GM12892 (cell line): ENCODE measurements around the gene YARS1.
A peak's percentile ranks its signal among the peaks of the same experiment; 100 is the strongest.

Source experiments
- DNase-seq: peaks from one replicate; pipeline ENCODE4 v3.0.0; 2011; ENCODE audit not compliant: insufficient read length
- FAIRE-seq: peaks from 2 replicates; lab custom pipeline; 2011; peaks lifted over from hg19 to GRCh38; lab: Jason Lieb, UNC
- POLR2A ChIP-seq: IDR thresholded peaks from 2 replicates; pipeline ENCODE4 v1.6.1; 2011; ENCODE audit warnings: low read depth, low read length, control low read depth
- POLR2AphosphoS5 ChIP-seq: IDR thresholded peaks from 2 replicates; pipeline ENCODE4 v1.6.1; 2011; ENCODE audit warnings: low read depth, low read length, control low read depth
- TAF1 ChIP-seq: IDR thresholded peaks from 2 replicates; pipeline ENCODE4 v1.6.1; 2011; ENCODE audit warnings: low read depth, mild to moderate bottlenecking, control low read depth, low read length, borderline replicate concordance

Gene YARS1

DNA sequence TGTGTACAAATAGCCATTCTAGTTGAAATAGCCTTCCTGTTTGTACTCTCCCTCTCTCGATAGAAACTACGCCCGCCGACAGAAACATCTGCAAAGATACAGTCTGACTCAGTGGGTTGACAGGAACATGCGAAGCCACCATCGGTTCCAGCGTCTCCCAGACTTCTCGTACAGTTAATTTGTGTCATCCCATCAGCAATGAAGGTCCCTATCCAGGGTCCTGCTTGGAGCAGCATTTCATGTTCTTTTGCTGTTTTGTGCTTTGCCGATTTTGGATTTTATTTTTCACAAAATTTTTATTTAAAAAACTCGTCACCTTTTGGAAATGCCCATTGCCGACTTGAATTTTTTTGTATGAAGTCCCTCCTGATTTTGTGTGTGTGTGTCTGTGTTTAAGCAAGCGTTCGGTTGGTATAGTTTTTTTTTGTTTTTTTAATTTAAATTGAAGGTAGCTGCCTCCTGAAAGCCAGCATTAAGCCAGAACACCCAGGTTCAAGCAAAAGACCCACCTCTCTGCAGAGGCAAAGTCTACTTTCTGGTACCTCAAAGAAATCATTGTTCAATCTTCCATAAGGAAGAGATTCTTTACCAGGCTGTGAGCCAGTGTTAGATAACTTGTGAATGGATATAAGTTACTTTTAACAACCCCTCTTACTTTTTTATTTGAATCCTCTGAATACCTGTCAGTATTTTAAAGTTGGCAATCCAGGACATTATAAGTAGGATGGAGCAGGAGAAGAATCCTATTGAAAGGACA is 38.9 kb upstream of the YARS1 start:
- FAIRE-seq (no peak), DNase-seq (no peak)
- TF ChIP-seq POLR2AphosphoS5 = no peak
- no peak for TF ChIP-seq TAF1
- TF ChIP-seq POLR2A = no peak

DNA sequence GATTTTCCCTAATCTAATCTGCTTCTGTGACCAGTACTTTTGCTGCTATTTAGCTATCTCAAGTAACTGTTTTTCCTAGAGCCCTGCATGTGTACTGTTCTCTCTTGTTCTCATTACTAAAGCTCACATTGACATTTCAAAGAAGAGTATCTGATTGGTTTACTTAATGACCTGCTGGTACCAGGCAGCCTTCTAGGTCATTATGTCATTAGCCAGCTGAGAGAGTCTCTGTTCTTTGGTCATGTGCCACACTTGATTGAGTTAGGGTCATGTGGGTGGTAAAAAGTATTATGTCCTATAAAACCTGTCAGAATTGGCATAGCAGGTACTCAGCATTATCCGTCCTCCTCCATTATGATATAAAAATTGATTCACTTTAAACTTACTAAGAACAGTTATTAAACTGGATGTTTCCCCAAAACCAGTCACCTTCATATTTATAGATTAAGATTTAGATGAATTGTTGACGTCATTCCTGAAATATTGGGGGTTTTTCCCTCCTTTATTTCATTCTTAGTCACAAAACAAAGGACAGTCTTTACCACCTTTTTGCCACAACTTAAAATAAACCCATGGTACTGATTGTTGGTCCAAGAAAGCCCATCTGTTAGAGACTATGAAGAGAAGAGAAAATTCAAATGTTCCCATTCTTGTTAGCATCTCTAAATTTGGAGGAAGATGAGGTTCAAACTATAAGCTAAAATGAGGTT is 31.4 kb upstream of the YARS1 start:
- FAIRE-seq = no peak
- DNase-seq = no peak
- TF ChIP-seq TAF1 (no peak), POLR2AphosphoS5 (no peak), POLR2A (no peak)

DNA sequence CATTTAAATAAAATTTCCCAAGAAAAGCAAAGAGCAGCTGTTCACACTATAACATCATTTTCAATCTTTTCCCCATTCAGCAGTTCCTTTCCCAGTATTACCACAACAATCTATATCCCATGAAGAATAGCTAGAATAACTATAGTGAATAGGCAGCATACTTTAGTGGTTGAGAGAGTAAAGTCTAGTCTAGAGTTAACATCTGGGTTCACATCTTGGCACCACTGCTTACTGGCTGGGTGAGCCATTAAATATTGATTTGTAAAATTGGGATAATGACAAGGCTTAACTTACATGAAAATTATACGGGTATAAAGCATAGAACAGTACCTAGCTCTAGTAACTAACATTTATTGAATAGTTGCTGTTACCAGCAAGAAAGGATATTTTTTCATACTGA is 14.7 kb upstream of the YARS1 start:
- DNase-seq = no peak
- no peak for FAIRE-seq
- no peak for TF ChIP-seq TAF1
- no peak for TF ChIP-seq POLR2A
- TF ChIP-seq POLR2AphosphoS5 = no peak

DNA sequence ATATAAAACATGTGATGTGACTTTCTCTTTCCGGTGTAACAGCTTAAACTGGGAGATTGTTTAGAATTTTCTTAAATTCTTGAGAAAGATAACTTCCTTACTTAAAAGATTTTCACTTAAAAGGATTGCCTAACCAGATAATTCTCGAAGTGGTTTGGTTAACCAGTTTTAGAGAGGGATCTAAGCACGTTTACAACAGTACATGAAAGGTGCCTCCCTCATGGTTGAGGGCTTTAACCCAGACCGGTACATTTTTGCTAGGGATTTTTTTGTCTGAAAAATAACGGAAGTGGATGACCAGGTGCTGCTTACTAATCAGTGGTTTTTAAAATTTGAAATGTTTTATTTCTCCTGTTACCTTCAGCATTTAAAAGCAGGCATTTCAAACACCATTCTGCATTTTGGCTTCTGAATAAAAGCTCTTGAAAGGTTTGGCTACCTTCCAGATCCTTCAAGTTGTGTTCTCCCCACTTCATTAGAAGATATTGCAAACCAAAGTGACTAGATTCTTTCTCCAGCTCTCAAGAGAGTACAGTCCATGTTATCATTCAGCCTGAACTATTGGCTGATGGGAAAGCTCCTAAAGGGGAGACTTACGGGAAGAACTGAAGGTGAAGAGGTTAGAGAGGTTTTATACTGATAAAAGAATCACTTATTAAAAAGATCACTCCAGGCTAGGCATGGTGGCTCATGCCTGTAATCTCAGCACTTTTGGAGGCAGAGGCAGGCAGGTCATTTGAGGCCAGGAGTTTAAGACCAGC is 13.1 kb upstream of the YARS1 start:
- TF ChIP-seq POLR2A = no peak
- no peak for TF ChIP-seq TAF1
- no peak for TF ChIP-seq POLR2AphosphoS5
- FAIRE-seq (no peak), DNase-seq (no peak)

DNA sequence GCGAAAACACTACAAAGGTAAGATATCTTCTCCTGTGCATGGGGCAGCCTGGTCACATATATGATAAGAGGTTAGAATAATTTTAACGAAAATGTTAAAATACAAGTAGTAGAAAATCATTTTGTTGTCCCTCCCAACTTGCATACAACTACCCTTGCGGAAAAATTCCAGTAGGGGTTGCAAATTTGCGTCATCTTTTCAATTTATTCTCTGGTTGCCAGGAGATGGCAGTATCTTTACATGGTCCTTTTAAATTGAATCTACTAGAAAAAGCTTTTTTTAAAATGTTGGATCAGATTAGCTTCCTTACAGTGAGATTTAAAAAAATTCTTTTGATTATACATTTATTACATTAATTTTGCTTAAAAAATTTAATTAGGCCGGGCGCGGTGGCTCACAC is 11.2 kb upstream of the YARS1 start:
- DNase-seq (no peak), FAIRE-seq (no peak)
- TF ChIP-seq TAF1 (no peak), POLR2A (no peak), POLR2AphosphoS5 (no peak)

DNA sequence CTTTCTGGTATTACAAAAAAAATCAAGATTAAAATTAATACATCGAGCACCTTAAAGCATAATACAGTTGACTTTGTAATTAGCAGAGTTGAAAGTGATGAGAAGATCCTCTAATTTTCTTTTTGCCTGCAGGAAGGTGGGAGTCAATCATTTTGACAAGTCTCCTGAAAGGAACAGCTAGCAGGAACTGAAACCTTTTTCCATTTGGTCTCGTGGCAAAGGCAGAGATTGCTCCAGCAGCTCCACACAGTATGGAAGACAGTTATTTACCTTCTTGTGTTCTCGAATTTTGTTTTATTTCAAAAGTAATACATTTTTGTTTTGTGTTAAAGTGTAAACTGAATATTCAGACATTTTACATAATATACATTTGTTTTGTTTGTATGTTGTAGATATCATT is 8.0 kb upstream of the YARS1 start:
- DNase-seq = no peak
- TF ChIP-seq POLR2AphosphoS5 = no peak
- TF ChIP-seq TAF1 = no peak
- TF ChIP-seq POLR2A = no peak
- no peak for FAIRE-seq

DNA sequence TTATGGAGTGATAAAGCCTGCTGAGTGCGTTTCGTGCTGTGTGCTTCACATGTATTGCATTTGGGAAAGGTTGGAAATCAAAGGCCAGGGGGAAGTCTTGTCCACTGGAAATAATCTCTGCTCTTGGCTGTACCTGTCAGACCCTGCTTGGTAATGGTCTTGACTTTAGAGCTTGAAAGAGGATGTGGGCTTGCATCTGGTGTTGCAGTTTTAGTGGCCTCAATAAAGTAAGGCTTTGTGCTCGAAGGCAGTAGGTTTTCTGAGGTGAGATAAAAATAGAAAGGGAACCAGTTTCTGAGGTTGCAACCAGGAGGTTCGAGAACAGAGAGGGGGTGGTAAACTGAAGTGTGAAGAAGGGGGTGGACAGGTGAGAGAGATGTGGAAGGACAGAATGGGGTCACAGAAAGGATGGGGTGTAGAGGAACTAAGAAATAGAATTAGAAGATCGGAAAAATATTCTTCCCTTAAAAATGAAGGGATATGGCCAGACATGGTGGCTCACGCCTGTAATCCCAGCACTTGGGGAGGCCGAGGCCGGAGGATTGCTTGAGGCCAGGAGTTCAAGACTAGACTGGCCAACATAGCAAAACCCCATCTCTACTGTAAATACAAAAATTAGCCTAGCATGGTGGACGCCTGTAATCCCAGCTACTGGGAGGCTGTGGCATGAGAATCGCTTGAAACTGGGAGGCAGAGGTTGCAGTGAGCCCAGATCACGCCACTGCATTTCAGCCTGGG is 1.8 kb upstream of the YARS1 start:
- TF ChIP-seq TAF1 = peak; percentile 77; the same call in 1 of the 2 replicates
- TF ChIP-seq POLR2AphosphoS5 = peak; percentile 85
- peak; percentile 91 for TF ChIP-seq POLR2A
- peak; percentile 92 for FAIRE-seq

DNA sequence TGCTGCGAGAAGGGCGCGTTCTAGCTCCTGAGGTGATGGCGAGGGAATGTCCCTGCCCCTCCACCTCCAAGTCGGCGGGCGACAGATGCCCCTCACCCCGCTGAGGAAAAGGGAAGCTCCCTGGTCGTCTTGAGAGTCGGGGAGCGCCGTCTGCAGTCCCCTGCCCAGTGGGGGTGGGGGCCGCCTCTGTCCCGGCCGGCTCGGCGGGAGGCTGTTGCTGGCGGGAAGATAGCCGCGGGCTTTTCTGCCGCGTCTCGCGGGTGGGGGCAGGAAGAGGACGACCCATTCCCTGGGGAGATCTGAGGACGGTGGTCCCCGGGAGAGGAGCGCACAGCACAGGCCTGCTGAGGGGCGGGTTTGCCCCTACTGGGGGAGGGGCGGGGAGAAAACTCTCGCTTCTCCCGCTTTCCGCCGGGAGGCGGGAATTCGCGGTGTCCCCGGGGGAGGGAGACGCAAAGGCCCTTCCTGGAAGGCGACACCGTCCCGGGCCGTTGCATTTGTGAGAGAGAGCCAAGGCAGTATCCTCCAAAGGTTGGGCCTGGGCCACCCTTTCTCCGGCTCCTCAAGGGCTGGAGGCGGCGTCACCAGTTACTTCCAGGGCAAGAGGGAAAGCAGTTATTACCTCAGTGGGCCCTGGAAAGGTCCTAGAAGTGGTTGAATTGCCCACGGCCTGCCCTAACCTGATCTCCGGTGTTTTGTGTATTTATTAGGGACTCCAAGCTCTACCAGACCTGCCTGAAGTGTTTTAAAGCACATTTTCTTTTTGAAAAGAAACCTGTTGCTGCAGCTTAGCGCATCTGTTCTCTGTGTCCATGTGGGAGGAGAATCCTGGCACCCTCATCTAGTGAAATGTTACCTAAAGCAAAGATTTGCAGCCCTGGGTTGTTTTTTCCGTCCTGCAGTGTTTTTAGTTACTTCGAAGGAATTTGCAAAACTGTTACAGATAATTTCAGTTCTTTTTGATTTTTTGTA is 943 bp upstream of the YARS1 start:
- FAIRE-seq = no peak
- TF ChIP-seq POLR2AphosphoS5 = peak; percentile 32
- peak; percentile 49 for TF ChIP-seq POLR2A
- peak; percentile 24; the same call in 1 of the 2 replicates for TF ChIP-seq TAF1
- DNase-seq = peak; percentile 25

More for the DNA sequence above, 1.8 kb upstream of the YARS1 start:
- peak; percentile 49 for DNase-seq

DNA sequence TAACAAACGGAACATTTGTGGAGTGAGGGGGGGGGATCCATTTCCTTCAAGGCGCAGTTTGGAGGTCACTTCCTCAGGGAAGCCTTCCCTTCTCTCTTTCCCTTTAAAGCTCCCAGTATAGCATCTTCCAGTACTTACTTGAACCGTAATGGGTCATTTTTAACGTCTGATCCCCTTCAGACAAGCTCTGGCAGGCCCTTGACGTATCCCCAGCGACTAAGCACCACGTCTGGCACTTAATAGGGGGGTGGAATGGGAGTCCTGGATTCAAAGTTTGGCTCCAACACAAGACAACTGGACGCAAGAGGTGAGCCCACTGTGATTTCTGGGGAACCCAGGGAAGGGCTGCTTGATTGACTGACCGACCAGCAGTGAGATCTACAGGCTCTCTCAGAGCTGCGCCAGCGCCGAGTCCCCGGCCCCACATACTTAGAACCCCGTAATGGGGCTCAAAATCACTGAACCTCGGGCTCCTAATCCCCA is 441 bp downstream of the YARS1 start:
- DNase-seq (no peak), FAIRE-seq (no peak)
- TF ChIP-seq POLR2AphosphoS5 (no peak; the same call in 1 of the 2 replicates), TAF1 (no peak), POLR2A (no peak)
